ENCODE measurements around the gene IL20RB.
"Not testable (repeated sequence)": the region's sequence is repeated elsewhere in the genome, so short reads cannot be mapped to it uniquely, and the experiment has no call there.

The IL20RB gene

GRCh38 chr3:136943436-136943835, 14.3 kb upstream of the IL20RB start:
- no peak for DNase-seq (ENCODE audit: low read depth in 1 of 2, low spot score in 1 of 2)

- DNase-seq (ENCODE audit: low read depth in 1 of 2, low spot score in 1 of 2), result no peak
These were observed 10.8 kb upstream of the IL20RB start for GRCh38 chr3:136946978-136947377.

DNA sequence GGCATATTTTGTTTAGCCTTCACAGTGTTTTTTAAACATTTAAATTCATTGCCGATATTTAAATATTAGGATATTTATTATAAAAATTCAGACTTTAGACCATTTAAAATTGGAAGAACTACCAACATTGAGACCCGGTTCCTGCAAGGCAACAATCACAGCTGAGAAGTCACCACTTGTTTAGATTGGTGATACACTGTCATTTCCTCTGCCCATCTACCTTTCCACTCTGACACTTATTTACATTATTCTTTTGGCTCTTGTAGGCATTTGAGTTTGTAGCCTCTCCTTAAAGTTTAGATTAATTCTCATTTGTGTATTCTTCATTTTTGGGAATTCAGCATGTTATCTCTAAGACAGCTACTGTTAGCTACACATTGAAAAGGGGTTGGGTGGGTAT, 10.3 kb upstream of the IL20RB start:
- no peak for DNase-seq (ENCODE audit: low read depth in 1 of 2, low spot score in 1 of 2)

DNA sequence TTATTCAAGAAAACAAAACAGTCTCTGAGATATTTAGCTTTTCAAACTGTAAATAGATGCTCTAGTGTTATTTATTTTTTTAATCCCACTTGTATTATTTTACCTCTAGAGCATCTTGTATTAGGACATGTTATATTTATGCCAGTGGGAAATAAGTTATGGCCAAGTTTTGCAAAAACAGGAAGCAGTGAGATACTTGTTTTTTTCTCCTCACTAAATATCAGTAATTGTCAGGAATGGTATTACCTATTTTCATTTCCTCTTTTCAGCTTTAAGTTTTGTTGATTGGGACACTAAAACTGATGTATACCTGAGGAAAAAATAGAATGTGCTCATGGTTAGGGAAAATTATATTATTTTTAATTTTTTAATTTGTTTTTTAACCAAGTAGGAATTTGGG, 8.6 kb upstream of the IL20RB start:
- no peak for DNase-seq (ENCODE audit: low read depth in 1 of 2, low spot score in 1 of 2)

- DNase-seq (ENCODE audit: low read depth in 1 of 2, low spot score in 1 of 2), result no peak
These were observed 8.1 kb upstream of the IL20RB start for GRCh38 chr3:136949708-136950107.

- DNase-seq (ENCODE audit: low read depth in 1 of 2, low spot score in 1 of 2), result no peak
These were observed 7.2 kb upstream of the IL20RB start for GRCh38 chr3:136950623-136951022.

DNA sequence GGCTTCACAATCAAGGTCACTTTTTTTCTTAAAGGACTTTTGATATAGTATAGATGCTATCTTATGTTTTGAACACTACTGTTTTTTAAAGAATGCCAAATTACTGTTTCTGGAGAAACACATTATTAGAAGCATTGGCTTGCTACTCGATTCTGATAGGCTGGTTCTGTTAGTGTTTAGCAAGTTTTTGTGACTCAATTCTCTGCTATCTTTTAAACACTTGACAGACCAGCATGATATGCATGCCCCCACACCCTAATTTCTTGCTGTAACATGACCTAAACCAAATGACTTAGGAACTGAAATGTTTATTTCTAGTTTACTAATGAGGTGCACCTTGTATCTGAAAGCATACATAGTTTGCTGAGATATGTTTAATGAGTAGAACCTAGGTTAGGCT, 5.5 kb upstream of the IL20RB start:
- DNase-seq (ENCODE audit: low read depth in 1 of 2, low spot score in 1 of 2), result no peak

GRCh38 chr3:136954251-136954650, 3.5 kb upstream of the IL20RB start:
- DNase-seq (ENCODE audit: low read depth in 1 of 2, low spot score in 1 of 2), result no peak

GRCh38 chr3:136954980-136955780, 2.6 kb upstream of the IL20RB start:
- no peak for DNase-seq (ENCODE audit: low read depth in 1 of 2, low spot score in 1 of 2)

DNA sequence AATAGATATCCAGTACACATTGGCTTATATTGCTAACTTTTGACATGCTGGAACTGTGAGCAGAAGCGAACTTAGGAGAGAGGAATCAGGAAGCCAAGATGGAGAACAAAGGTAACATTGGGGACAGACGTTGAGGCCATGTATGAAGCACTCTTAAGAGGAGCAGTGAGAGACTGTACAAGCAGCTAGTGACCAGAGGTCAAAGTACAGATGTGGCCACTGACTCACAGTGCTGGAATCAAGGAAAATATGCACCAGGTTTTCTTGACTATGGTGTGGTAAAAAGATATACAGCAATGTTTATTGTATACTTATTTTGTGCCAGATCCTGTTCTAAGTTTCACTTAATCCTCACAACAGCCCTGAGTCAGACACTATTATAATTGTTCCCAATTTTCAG, 2.0 kb upstream of the IL20RB start:
- DNase-seq (ENCODE audit: low read depth in 1 of 2, low spot score in 1 of 2), result no peak

- no peak for DNase-seq (ENCODE audit: low read depth in 1 of 2, low spot score in 1 of 2)
These were observed 812 bp upstream of the IL20RB start for GRCh38 chr3:136956971-136957370.

GRCh38 chr3:136958939-136959338, 1.2 kb downstream of the IL20RB start:
- no peak for DNase-seq (ENCODE audit: low read depth in 1 of 2, low spot score in 1 of 2)

DNA sequence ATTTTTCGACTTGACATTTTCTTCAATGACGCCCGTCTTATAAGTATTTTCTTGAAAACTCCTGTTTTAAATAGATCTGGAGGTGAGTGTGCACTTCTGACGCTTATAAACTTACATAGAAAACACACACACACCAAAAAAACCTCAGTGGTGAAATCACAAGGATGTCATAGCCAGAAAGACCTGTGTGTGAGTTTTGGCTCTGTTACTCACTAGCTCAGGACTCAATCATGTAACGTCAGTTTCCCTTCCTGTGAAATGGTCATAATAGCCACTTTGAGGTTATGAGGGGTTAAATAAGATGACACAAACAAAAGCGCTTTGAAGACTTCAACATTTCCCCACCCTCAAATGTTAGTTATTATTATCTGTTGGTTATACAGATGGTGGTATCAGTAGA, 1.8 kb downstream of the IL20RB start:
- DNase-seq (ENCODE audit: low read depth in 1 of 2, low spot score in 1 of 2), result no peak

DNA sequence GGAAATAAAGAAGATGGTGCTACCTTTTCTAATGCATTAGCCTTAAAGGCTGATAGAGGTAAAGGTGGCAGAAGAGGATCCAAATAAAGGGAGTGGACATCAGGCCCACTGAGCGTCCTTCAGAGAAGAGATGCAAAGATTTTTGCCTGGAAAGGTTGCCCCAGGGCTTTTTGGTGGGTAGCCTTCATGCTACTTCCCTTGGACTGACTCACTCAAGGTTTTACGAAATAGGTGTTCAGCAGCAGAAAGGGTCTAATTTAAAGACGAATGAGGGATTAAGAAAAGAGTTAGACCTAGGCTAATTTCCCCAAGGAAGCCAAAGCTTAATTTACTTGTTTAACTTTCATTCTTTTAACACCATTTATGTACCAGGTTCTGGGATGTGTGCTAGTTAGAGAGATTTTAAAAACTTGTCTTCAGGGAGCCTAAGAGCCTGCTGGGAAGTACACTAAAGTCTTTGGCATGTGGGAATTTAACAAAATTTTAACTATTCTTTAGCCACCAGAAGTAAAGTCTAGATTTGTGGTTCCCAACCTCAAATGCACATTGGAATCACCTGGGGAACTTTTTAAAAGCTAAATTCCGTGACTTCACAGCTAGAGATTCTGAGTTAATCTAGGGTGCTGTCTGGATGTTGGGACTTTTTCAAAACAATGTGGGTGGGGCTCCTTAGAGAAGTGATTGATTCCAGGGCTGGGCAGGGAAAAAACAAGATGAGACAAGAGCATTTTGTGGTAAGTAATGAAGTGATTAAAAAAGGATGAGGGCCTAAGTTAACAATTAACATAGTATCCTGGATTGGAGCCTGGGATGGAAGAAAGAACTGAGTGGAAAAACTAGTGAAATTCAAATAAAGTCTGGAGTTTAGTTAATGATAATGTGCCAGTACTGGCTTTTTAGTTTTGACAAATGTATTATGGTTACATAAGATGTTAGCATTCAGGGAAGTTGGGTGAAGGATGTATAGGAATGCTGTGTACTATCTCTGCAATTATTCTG, 3.4 kb downstream of the IL20RB start:
- DNase-seq (ENCODE audit: low read depth in 1 of 2, low spot score in 1 of 2), result no peak

DNA sequence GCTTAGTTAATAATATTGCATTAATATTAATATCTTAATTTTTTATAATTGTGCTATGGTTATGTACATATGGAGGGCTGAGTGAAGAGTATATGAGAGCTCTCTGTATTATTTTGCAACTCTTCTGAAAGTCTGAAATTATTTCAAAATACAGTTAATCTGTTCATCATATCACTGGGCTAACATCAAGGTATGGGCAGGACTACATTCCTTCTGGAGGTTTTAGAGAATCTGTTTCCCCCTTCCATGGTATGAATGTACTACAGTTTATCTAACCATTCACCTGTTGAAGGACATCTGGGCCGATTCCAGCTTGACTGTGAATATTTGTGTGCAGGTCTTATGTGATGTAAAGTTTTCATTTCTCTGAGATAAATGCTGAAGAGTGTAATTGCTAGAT, 5.1 kb downstream of the IL20RB start:
- no peak for DNase-seq (ENCODE audit: low read depth in 1 of 2, low spot score in 1 of 2)

DNA sequence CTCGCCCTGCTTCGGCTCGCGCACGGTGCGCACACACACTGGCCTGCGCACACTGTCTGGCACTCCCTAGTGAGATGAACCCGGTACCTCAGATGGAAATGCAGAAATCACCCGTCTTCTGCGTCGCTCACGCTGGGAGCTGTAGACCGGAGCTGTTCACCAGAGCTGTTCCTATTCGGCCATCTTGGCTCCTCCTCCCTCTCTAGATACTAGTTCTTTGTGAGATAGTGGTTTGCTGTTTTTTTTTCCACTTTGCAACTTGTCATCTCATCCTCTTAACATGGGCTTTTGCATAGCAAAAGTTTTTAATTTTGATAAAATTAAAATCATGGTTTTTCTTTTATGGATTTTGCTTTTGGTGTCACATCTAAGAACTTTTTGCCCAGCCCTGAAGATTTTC, 11.8 kb downstream of the IL20RB start:
- DNase-seq (ENCODE audit: low read depth in 1 of 2, low spot score in 1 of 2), result not testable (repeated sequence)

- DNase-seq (ENCODE audit: low read depth in 1 of 2, low spot score in 1 of 2), result no peak
These were observed 15.6 kb downstream of the IL20RB start for GRCh38 chr3:136973352-136973751.

- no peak for DNase-seq (ENCODE audit: low read depth in 1 of 2, low spot score in 1 of 2)
These were observed 16.9 kb downstream of the IL20RB start for GRCh38 chr3:136974670-136975069.

GRCh38 chr3:136979204-136979603, 21.4 kb downstream of the IL20RB start:
- no peak for DNase-seq (ENCODE audit: low read depth in 1 of 2, low spot score in 1 of 2)

DNA sequence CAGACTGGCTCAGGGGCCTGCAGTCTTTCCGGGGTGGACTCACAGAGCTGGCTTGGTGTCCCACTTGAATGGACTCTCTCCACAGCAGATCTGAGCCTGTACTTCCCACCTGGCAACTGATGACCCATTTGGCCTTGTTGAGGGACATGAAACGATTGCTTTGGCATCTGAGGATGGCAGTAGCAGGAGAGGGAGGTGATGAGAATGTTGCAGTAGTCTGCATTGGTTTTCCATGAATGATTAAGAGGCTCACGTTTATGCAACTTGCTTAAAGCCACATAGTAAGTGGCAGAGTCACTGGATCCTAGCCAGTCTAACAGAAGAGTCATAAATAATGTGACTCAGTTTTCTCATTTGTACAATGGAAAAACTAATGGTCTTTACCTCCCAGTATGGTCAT, 21.9 kb downstream of the IL20RB start:
- no peak for DNase-seq (ENCODE audit: low read depth in 1 of 2, low spot score in 1 of 2)

- no peak for DNase-seq (ENCODE audit: low read depth in 1 of 2, low spot score in 1 of 2)
These were observed 24.2 kb downstream of the IL20RB start for GRCh38 chr3:136982033-136982432.

- no peak for DNase-seq (ENCODE audit: low read depth in 1 of 2, low spot score in 1 of 2)
These were observed 24.8 kb downstream of the IL20RB start for GRCh38 chr3:136982520-136983138.

Data from activated T-helper 1 cell treated with anti-CD3 and anti-CD28 coated beads, Interleukin-2, amount 50 U/mL, for 16 hours (primary cell).